Tibial nerve (tissue), 4 donors: ENCODE measurements around the gene TMEM176A. TPM values are rescaled to one million over a fixed set of nuclear protein-coding genes. Genes with fewer than 3 reads are reported as not detected.

Source experiments
- DNase-seq, 2 donors: peaks; one replicate each; pipeline ENCODE4 v3.0.0-alpha.2; 2019; ENCODE audit warnings: low spot score in 2 of 2
- H3K27ac ChIP-seq, 4 donors: fragments of 200-600 bp; sonication (generic) in 3 of 4; one replicate each; pipeline ENCODE4 v1.5.1; 2017 to 2019; ENCODE audit warnings: mild to moderate bottlenecking in 1 of 4
- H3K27me3 ChIP-seq, 2 donors: fragments of 200-600 bp; sonication (generic) in 1 of 2; one replicate each; pipeline versions ENCODE4 v1.5.1 to v1.6.0; 2017 to 2019
- H3K36me3 ChIP-seq, 3 donors: fragments of 200-600 bp; sonication (generic); one replicate each; pipeline ENCODE4 v1.5.1; 2018 to 2019
- H3K4me1 ChIP-seq, 4 donors: fragments of 200-600 bp; sonication (generic) in 3 of 4; one replicate each; pipeline ENCODE4 v1.5.1; 2017 to 2019
- H3K4me3 ChIP-seq, 4 donors: fragments of 200-600 bp; sonication (generic) in 3 of 4; one replicate each; pipeline ENCODE4 v1.5.1; 2017 to 2019; ENCODE audit warnings: mild to moderate bottlenecking in 1 of 4, moderate library complexity in 1 of 4
- H3K9me3 ChIP-seq, 4 donors: fragments of 200-600 bp; sonication (generic) in 3 of 4; one replicate each; pipeline ENCODE4 v1.5.1; 2017 to 2019
- EP300 ChIP-seq, 2 donors: sonication (generic); formaldehyde crosslinking; IDR thresholded peaks; one replicate each; pipeline ENCODE4 v1.6.1; 2017; ENCODE audit warnings: antibody characterized with exemption in 2 of 2, mild to moderate bottlenecking in 1 of 2
- POLR2A ChIP-seq, 2 donors: fragments of 450-650 bp; IDR thresholded peaks; one replicate each; pipeline ENCODE4 v1.6.1; 2017; ENCODE audit warnings: antibody characterized with exemption in 2 of 2, mild to moderate bottlenecking in 2 of 2, moderate library complexity in 2 of 2
- WGBS, 2 donors: methylation state at CpG; one replicate each; pipeline ENCODE4 v1.1.5; 2018; 5-methylcytosine and 5-hydroxymethylcytosine counted together
- total RNA-seq, 4 donors: library from RNA; depleted of rRNA; stranded (reverse); fragments of >200 nt; gene quantifications; one replicate each; pipeline ENCODE4 v1.1.0, GENCODE V29; 2016
- TF ChIP-seq, protein P1 (sequence below), 5 experiments: fragments of 200-600 bp in 3 of 5; fragments of 450-650 bp in 2 of 5; sonication (generic) in 3 of 5; IDR thresholded peaks; one replicate each; pipeline ENCODE4 v1.5.1; 2016 to 2019; ENCODE audit warnings: antibody characterized with exemption in 5 of 5, mild to moderate bottlenecking in 3 of 5, moderate library complexity in 2 of 5

The TMEM176A gene
- total RNA-seq, 4 donors from 2014 or later: 21.8 to 62.4 (median 36.1) TPM

DNA sequence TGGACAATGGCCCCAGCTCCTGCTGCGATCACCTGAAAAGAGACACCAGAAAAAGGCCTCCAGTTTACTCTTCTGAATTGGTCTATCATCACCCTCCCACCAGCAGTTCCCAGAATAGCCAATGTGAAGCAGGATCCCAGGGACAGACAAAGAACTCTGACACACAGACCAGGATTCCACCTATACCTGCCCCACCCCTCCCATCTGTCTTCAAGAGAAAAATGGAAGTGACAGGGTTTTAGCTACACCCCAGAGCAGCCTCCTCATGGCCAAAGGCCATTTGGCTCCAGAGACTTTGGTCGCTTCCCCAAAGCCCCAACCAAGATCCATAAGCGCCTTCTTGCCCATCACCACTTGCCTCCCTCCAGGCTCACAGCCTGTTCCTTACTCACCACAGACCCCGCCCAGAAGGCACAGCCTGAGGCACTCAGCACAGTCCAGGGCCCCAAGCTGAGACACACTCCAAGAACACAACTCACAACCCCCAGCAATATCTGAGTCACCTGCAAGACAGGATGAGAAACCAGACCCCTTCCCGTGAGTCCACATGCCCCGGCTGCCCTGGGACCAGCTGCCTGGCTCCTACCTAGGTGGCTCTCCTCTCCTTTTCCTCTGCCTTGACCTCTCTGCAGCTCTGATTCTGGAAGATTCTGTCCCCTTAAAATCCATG, 6.9 kb upstream of the TMEM176A start:
- H3K27me3 ChIP-seq: peaks cover 0 to 7% of the 10 kb centered on the region in 2 donors
- H3K9me3 ChIP-seq: no peaks in the 10 kb centered on the region
- H3K4me1 ChIP-seq: peaks cover 0 to 7% (median under 1%) of the 10 kb centered on the region in 4 donors
- no peak overlapping the region for H3K27ac ChIP-seq
- TF ChIP-seq POLR2A (IDR thresholded peaks at IDR 0.05) (no peak), EP300 (IDR thresholded peaks at IDR 0.05) (no peak)
- TF ChIP-seq, protein P1, sequence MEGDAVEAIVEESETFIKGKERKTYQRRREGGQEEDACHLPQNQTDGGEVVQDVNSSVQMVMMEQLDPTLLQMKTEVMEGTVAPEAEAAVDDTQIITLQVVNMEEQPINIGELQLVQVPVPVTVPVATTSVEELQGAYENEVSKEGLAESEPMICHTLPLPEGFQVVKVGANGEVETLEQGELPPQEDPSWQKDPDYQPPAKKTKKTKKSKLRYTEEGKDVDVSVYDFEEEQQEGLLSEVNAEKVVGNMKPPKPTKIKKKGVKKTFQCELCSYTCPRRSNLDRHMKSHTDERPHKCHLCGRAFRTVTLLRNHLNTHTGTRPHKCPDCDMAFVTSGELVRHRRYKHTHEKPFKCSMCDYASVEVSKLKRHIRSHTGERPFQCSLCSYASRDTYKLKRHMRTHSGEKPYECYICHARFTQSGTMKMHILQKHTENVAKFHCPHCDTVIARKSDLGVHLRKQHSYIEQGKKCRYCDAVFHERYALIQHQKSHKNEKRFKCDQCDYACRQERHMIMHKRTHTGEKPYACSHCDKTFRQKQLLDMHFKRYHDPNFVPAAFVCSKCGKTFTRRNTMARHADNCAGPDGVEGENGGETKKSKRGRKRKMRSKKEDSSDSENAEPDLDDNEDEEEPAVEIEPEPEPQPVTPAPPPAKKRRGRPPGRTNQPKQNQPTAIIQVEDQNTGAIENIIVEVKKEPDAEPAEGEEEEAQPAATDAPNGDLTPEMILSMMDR (IDR thresholded peaks at IDR 0.05): no peak
- DNase-seq: no peak
- H3K36me3 ChIP-seq: peaks cover 0 to 26% (median 0%) of the 10 kb centered on the region in 3 donors
- no peak overlapping the region for H3K4me3 ChIP-seq
- 93 to 95% methylated on average over 6 of the region's 6 CpGs for WGBS, 2 donors

DNA sequence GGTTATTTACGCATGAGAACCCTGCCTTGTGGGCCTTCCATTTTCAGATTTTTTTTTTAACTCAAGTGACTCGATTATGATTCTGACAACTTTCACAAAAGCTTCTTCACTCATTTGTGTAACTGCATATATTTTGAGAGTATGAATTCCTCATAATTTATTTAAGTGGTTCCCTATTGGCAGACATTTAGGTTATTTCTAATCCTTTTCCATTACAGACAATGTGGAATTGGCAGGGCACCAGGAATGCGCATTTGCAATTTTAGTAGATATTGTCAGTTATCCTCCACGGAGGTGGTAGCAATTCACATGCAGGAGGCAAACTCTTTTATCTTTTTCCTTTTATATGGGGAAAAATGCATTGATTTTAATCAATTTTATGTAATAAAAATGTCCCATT, 2.9 kb upstream of the TMEM176A start:
- DNase-seq: no peak
- Histone ChIP-seq H3K36me3 (peaks cover 0 to 10% (median 0%) of the 10 kb centered on the region in 3 donors), H3K27me3 (peaks cover 0 to 31% of the 10 kb centered on the region in 2 donors), H3K4me3 (no peak overlapping the region), H3K4me1 (peaks cover 0 to 16% (median 6%) of the 10 kb centered on the region in 4 donors), H3K9me3 (no peaks in the 10 kb centered on the region), H3K27ac (peak overlapping the region in 1 of 4 donors; percentile 13)
- TF ChIP-seq POLR2A (IDR thresholded peaks at IDR 0.05) (no peak), EP300 (IDR thresholded peaks at IDR 0.05) (no peak)
- 54 to 62% methylated on average over 4 of the region's 4 CpGs for WGBS, 2 donors

DNA sequence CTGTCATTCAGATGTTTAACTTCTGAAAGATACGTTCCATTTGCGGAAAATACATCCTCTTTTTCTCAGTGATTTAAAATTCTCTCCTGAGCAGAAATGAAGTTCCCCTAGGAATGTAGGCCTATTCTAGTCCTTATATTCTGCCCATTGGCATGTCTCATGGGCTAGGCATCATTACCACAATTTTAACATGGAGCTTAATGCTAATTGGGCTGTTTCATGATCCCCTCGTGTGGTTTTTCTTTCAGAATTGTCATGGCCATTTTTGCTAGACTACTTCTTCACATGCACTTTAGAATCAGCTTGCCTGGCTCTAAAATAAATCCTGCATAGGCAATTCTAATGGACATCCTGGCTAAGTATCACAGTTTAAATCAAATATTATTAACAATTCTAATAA, 1.4 kb upstream of the TMEM176A start:
- peaks cover 0 to 18% (median 0%) of the 10 kb centered on the region in 3 donors for H3K36me3 ChIP-seq
- H3K27ac ChIP-seq: peak overlapping the region in 3 of 4 donors; percentile 78 to 89 (median 84)
- peak overlapping the region in 3 of 4 donors; percentile 37 to 60 (median 60) for H3K4me3 ChIP-seq
- TF ChIP-seq EP300 (IDR thresholded peaks at IDR 0.05): no peak
- TF ChIP-seq, protein P1 (IDR thresholded peaks at IDR 0.05): no peak
- no peak for TF ChIP-seq POLR2A (IDR thresholded peaks at IDR 0.05)
- no peak for DNase-seq
- H3K27me3 ChIP-seq: peaks cover 0 to 31% of the 10 kb centered on the region in 2 donors
- peaks cover 0 to 22% (median 6%) of the 10 kb centered on the region in 4 donors for H3K4me1 ChIP-seq
- peaks cover 0 to under 1% (median 0%) of the 10 kb centered on the region in 4 donors for H3K9me3 ChIP-seq
- WGBS, 2 donors: 46 to 50% methylated on average over 3 of the region's 3 CpGs

DNA sequence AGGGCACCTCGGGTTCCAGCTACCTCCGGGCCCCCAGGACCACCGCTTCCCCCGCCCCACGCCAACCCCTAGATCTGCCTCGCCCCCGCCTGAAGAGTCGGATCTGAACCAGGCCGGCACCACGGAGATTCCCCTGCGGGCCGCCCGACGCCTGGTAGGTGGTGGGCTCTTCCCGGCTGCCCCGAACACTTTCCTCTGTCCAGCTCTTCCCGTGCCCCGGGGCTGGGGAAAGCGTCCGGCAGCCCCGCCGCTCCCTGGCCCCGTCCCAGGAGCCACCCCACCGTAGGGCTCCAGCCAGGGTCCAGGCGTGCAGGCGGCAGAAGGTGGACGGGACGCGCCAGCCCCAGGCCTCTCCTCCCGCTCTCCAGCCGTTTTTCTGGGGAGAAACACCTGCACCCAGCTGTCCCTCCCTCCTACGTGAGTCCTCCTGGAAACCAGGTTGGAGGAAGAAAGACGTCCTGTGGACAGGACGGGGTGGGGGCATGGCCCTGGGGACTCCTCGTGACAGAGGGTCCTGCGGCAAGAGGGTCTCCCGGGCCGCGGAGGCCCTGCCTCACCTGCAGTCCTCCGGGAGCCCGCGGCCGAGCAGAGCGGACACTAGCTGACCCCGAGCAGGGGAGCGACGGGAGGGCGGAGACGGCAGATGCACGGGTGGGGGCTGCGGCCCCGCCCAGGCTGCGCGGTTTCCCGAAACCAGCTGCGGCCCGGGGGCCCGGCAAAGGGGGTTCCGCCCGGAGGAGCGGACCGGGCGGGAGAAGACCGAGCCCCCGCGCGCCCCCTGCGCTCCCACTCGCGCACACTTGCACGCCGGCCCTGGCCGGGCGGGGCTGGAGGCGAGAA, 608 bp upstream of the TMEM176A start, which contains the start of gene TMEM176B:
TMEM176B (minus strand) TSS at position 624 of the 840 bp plus-strand sequence. CDS start 3,795 bp downstream, outside the sequence.
- H3K36me3 ChIP-seq: peaks cover 0 to 25% (median 0%) of the 10 kb centered on the region in 3 donors
- WGBS, 2 donors: 5 to 11% methylated on average over 37 to 49 of the region's 75 CpGs
- no peak for TF ChIP-seq EP300 (IDR thresholded peaks at IDR 0.05)
- TF ChIP-seq POLR2A (IDR thresholded peaks at IDR 0.05): peak in 1 of 2 donors; percentile 8
- peak within 1 kb of the TSS; percentile 37 to 60 (median 59) for H3K4me3 ChIP-seq
- peak within 1 kb of the TSS; percentile 55 to 89 (median 81) for H3K27ac ChIP-seq
- peaks cover 0 to 9% (median 0%) of the 10 kb centered on the region in 4 donors for H3K9me3 ChIP-seq
- DNase-seq: no peak
- peaks cover 0 to 22% (median 6%) of the 10 kb centered on the region in 4 donors for H3K4me1 ChIP-seq
- peaks cover 0 to 31% of the 10 kb centered on the region in 2 donors for H3K27me3 ChIP-seq

DNA sequence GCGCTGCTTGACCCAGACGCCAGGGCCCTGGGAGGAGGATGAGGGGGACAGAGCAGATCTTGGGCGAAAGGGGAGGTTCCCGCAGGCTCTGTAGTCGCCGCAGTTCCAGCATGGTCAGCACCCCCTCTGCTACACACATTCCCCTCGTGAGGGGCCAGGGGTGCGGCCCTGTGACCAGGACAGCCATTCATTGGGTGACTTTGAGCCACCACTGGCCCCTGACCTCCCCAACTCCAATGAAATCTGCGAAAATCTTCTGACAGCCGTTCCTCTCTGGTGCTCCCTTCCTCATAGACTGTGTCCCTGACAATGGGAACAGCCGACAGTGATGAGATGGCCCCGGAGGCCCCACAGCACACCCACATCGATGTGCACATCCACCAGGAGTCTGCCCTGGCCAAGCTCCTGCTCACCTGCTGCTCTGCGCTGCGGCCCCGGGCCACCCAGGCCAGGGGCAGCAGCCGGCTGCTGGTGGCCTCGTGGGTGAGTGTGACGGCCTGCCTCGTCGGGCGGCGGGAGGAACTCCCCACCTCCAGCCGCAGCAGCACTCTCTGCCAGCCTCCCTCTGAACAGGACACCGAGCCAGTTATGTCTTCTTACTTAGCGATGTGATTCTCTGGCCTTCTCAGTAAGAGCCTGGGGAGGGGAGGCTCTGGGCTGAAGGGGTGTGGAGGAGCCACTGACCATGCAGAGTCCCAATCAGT, 825 bp downstream of the TMEM176A start:
- H3K27ac ChIP-seq: peak overlapping the region in 3 of 4 donors; percentile 78 to 89 (median 84)
- H3K9me3 ChIP-seq: peaks cover 0 to 23% (median 2%) of the 10 kb centered on the region in 4 donors
- no peak for DNase-seq
- WGBS, 2 donors: 18 to 27% methylated on average over 19 to 26 of the region's 26 CpGs
- peak overlapping the region; percentile 37 to 60 (median 59) for H3K4me3 ChIP-seq
- peaks cover 0 to 22% (median 6%) of the 10 kb centered on the region in 4 donors for H3K4me1 ChIP-seq
- peaks cover 0 to 35% (median 0%) of the 10 kb centered on the region in 3 donors for H3K36me3 ChIP-seq
- peaks cover 0 to 31% of the 10 kb centered on the region in 2 donors for H3K27me3 ChIP-seq
- no peak for TF ChIP-seq EP300 (IDR thresholded peaks at IDR 0.05)
- no peak for TF ChIP-seq POLR2A (IDR thresholded peaks at IDR 0.05)
- TF ChIP-seq, protein P1 (IDR thresholded peaks at IDR 0.05): no peak
